GM23338 (cell line): ENCODE measurements around the gene CTNNA2. TPM values are rescaled to one million over a fixed set of nuclear protein-coding genes. Genes with fewer than 3 reads are reported as not detected.

Experiments used
- ATAC-seq: fragments of 200-7000 bp; cut with Tn5 transposase; 3 replicates; pipeline ENCODE4 v1.9.1; 2020
- DNase-seq: peaks from one replicate; pipeline ENCODE4 v3.0.0-alpha.2; 2015; ENCODE audit warnings: low spot score
- H2AFZ ChIP-seq: fragments of 200-600 bp; sonication (generic); 2 replicates; pipeline ENCODE4 v1.8.0; 2016; ENCODE audit warnings: antibody characterized with exemption, mild to moderate bottlenecking, moderate library complexity
- H3F3A ChIP-seq: fragments of 200-600 bp; sonication (generic); replicated peaks from 2 replicates; pipeline ENCODE4 v1.8.0; 2017; ENCODE audit warnings: antibody characterized with exemption, mixed run types, low read depth
- H3K27ac ChIP-seq: fragments of 200-600 bp; sonication (generic); 2 replicates; pipeline ENCODE4 v1.6.1; 2016; ENCODE audit warnings: low read depth
- H3K27me3 ChIP-seq: fragments of 200-600 bp; sonication (generic); 2 replicates; pipeline ENCODE4 v1.8.0; 2016; ENCODE audit warnings: mild to moderate bottlenecking, mixed run types, moderate library complexity; ENCODE audit not compliant: insufficient read depth
- H3K36me3 ChIP-seq: fragments of 200-600 bp; sonication (generic); 2 replicates; pipeline ENCODE4 v1.8.0; 2016; ENCODE audit warnings: mild to moderate bottlenecking; ENCODE audit not compliant: insufficient read depth
- H3K4me1 ChIP-seq: fragments of 200-600 bp; sonication (generic); 2 replicates; pipeline ENCODE4 v1.8.0; 2016; ENCODE audit warnings: mild to moderate bottlenecking, moderate library complexity; ENCODE audit not compliant: insufficient read depth
- H3K4me2 ChIP-seq: fragments of 200-600 bp; sonication (generic); 2 replicates; pipeline ENCODE4 v1.7.1; 2017; ENCODE audit warnings: mixed run types
- H3K4me3 ChIP-seq: fragments of 200-600 bp; sonication (generic); 2 replicates; pipeline ENCODE4 v1.6.1; 2016; ENCODE audit warnings: mixed run types
- H3K79me2 ChIP-seq: fragments of 200-600 bp; sonication (generic); replicated peaks from 2 replicates; pipeline ENCODE4 v1.8.0; 2017; ENCODE audit warnings: mild to moderate bottlenecking; ENCODE audit not compliant: insufficient read depth
- H3K9me2 ChIP-seq: fragments of 200-600 bp; sonication (generic); 2 replicates; pipeline ENCODE4 v1.8.0; 2017; ENCODE audit not compliant: insufficient read depth
- H4K20me1 ChIP-seq: fragments of 200-600 bp; sonication (generic); replicated peaks from 2 replicates; pipeline ENCODE4 v1.8.0; 2017; ENCODE audit warnings: mild to moderate bottlenecking; ENCODE audit not compliant: insufficient read depth
- H3K27ac Mint-ChIP-seq: 2 replicates; pipeline ENCODE4 v1.8.0; 2020; ENCODE audit warnings: inconsistent platforms, mild to moderate bottlenecking, moderate library complexity, mixed read lengths
- H3K27me3 Mint-ChIP-seq: 3 replicates; pipeline ENCODE4 v1.8.0; 2022; ENCODE audit warnings: low read depth, mild to moderate bottlenecking, moderate library complexity, mixed read lengths, inconsistent platforms; ENCODE audit not compliant: insufficient read depth, poor library complexity
- H3K36me3 Mint-ChIP-seq: 3 replicates; pipeline ENCODE4 v1.8.0; 2021; ENCODE audit warnings: low read depth, mild to moderate bottlenecking, inconsistent platforms, moderate library complexity, mixed read lengths
- H3K4me1 Mint-ChIP-seq: 3 replicates; pipeline ENCODE4 v1.8.0; 2020; ENCODE audit warnings: mild to moderate bottlenecking, inconsistent platforms, mixed read lengths
- H3K4me3 Mint-ChIP-seq: 3 replicates; pipeline ENCODE4 v1.8.0; 2021; ENCODE audit warnings: moderate library complexity, mild to moderate bottlenecking, inconsistent platforms, mixed read lengths
- H3K9me3 Mint-ChIP-seq: 3 replicates; pipeline ENCODE4 v1.8.0; 2020; ENCODE audit warnings: moderate library complexity, mild to moderate bottlenecking, inconsistent platforms, mixed read lengths
- CREB1 ChIP-seq: fragments of 250-450 bp; sonication (Bioruptor Pico); IDR thresholded peaks from 2 replicates; pipeline ENCODE4 v1.5.0; 2020; ENCODE audit warnings: low read depth, mild to moderate bottlenecking, moderate library complexity
- EZH2phosphoT487 ChIP-seq: fragments of 200-600 bp; sonication (generic); IDR thresholded peaks from one replicate; pipeline ENCODE4 v1.8.1; 2018; ENCODE audit warnings: antibody characterized with exemption; ENCODE audit not compliant: unreplicated experiment
- STAT1 ChIP-seq: IDR thresholded peaks from one replicate; pipeline ENCODE4 v1.6.1; 2016; ENCODE audit warnings: antibody characterized with exemption; ENCODE audit not compliant: unreplicated experiment
- ZNF114 ChIP-seq: fragments of 250-450 bp; sonication (Bioruptor Pico); IDR thresholded peaks from 2 replicates; pipeline ENCODE4 v1.5.0; 2020; ENCODE audit warnings: mild to moderate bottlenecking, moderate library complexity
- ZNF331 ChIP-seq: fragments of 250-450 bp; sonication (Bioruptor Pico); IDR thresholded peaks from 2 replicates; pipeline ENCODE4 v1.5.0; 2020; ENCODE audit warnings: low read depth, mild to moderate bottlenecking, moderate library complexity
- polyA plus RNA-seq: library from polyadenylated mRNA; unstranded; fragments of >200 nt; fragmentation: Nextera tagmentation; extraction: Ambion mirVana; gene quantifications from 2 replicates; pipeline ENCODE4 v1.2.1, GENCODE V29; 2016
- total RNA-seq: library from RNA; depleted of rRNA; stranded (reverse); fragments of >200 nt; shearing (Covaris generic); gene quantifications from 2 replicates; pipeline ENCODE4 v1.2.3, GENCODE V29; 2014
- TF ChIP-seq, protein P1 (sequence below): IDR thresholded peaks from 2 replicates; pipeline ENCODE4 v1.6.1; 2016; ENCODE audit warnings: antibody characterized with exemption
- TF ChIP-seq, protein P2 (sequence below): fragments of 250-450 bp; sonication (Bioruptor Pico); IDR thresholded peaks from 2 replicates; pipeline ENCODE4 v1.5.0; 2020; ENCODE audit warnings: mild to moderate bottlenecking, moderate library complexity
- TF ChIP-seq, protein P3 (sequence below): IDR thresholded peaks from one replicate; pipeline ENCODE4 v1.6.1; 2018; ENCODE audit warnings: antibody characterized with exemption; ENCODE audit not compliant: unreplicated experiment
- TF ChIP-seq, protein P4 (sequence below), 2 experiments: fragments of 200-600 bp in 1 of 2; sonication (generic) in 1 of 2; conservative IDR thresholded peaks; 2 replicates each; pipeline versions ENCODE4 v1.5.1 to v1.6.1; 2016 to 2017; ENCODE audit warnings: antibody characterized with exemption in 2 of 2, low read depth in 2 of 2, mild to moderate bottlenecking in 2 of 2, moderate library complexity in 1 of 2

The CTNNA2 gene
- total and polyA plus RNA-seq, 2 experiments from 2014 or later: 6.4 to 15.6 TPM

DNA sequence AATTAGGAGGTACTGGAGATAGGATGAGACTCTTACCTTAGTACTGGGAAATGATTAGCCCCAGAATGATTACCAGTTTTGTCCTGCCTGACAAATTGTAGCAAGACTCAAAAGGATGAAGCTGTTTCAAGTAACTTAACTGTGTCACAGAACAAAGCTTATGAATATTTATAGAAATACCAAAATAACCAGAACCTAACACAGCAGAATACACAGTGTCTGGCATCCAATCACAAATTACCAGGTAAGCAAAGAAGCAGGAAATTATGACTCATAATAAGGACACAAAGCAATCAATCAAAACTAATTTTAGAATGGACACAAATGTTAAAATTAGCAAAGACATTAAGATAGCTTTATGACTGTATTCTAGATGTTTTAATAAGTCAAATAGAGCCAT is 91.9 kb downstream of the CTNNA2 start:
- Histone ChIP-seq H3K79me2 (no peaks in the 10 kb centered on the region), H3K27me3 (no peaks in the 10 kb centered on the region), H3K4me3 (no peak overlapping the region), H3K36me3 (no peaks in the 10 kb centered on the region), H2AFZ (no peak overlapping the region), H3K4me2 (no peak overlapping the region), H3K9me2 (no peaks in the 10 kb centered on the region), H4K20me1 (no peaks in the 10 kb centered on the region), H3K27ac (no peak overlapping the region), H3K4me1 (no peaks in the 10 kb centered on the region), H3F3A (no peaks in the 10 kb centered on the region)
- H3K36me3 Mint-ChIP-seq: no peaks in the 10 kb centered on the region
- DNase-seq (no peak), ATAC-seq (no peak)
- H3K27ac Mint-ChIP-seq: no peak overlapping the region
- H3K4me1 Mint-ChIP-seq: no peaks in the 10 kb centered on the region
- H3K9me3 Mint-ChIP-seq: no peaks in the 10 kb centered on the region
- no peak overlapping the region for H3K4me3 Mint-ChIP-seq
- TF ChIP-seq ZNF331 (CRISPR knock-in tag) (no peak), STAT1 (no peak), EZH2phosphoT487 (no peak), ZNF114 (CRISPR knock-in tag) (no peak), CREB1 (CRISPR knock-in tag) (no peak)
- TF ChIP-seq, protein P1, sequence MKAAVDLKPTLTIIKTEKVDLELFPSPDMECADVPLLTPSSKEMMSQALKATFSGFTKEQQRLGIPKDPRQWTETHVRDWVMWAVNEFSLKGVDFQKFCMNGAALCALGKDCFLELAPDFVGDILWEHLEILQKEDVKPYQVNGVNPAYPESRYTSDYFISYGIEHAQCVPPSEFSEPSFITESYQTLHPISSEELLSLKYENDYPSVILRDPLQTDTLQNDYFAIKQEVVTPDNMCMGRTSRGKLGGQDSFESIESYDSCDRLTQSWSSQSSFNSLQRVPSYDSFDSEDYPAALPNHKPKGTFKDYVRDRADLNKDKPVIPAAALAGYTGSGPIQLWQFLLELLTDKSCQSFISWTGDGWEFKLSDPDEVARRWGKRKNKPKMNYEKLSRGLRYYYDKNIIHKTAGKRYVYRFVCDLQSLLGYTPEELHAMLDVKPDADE: no peak
- TF ChIP-seq, protein P2, sequence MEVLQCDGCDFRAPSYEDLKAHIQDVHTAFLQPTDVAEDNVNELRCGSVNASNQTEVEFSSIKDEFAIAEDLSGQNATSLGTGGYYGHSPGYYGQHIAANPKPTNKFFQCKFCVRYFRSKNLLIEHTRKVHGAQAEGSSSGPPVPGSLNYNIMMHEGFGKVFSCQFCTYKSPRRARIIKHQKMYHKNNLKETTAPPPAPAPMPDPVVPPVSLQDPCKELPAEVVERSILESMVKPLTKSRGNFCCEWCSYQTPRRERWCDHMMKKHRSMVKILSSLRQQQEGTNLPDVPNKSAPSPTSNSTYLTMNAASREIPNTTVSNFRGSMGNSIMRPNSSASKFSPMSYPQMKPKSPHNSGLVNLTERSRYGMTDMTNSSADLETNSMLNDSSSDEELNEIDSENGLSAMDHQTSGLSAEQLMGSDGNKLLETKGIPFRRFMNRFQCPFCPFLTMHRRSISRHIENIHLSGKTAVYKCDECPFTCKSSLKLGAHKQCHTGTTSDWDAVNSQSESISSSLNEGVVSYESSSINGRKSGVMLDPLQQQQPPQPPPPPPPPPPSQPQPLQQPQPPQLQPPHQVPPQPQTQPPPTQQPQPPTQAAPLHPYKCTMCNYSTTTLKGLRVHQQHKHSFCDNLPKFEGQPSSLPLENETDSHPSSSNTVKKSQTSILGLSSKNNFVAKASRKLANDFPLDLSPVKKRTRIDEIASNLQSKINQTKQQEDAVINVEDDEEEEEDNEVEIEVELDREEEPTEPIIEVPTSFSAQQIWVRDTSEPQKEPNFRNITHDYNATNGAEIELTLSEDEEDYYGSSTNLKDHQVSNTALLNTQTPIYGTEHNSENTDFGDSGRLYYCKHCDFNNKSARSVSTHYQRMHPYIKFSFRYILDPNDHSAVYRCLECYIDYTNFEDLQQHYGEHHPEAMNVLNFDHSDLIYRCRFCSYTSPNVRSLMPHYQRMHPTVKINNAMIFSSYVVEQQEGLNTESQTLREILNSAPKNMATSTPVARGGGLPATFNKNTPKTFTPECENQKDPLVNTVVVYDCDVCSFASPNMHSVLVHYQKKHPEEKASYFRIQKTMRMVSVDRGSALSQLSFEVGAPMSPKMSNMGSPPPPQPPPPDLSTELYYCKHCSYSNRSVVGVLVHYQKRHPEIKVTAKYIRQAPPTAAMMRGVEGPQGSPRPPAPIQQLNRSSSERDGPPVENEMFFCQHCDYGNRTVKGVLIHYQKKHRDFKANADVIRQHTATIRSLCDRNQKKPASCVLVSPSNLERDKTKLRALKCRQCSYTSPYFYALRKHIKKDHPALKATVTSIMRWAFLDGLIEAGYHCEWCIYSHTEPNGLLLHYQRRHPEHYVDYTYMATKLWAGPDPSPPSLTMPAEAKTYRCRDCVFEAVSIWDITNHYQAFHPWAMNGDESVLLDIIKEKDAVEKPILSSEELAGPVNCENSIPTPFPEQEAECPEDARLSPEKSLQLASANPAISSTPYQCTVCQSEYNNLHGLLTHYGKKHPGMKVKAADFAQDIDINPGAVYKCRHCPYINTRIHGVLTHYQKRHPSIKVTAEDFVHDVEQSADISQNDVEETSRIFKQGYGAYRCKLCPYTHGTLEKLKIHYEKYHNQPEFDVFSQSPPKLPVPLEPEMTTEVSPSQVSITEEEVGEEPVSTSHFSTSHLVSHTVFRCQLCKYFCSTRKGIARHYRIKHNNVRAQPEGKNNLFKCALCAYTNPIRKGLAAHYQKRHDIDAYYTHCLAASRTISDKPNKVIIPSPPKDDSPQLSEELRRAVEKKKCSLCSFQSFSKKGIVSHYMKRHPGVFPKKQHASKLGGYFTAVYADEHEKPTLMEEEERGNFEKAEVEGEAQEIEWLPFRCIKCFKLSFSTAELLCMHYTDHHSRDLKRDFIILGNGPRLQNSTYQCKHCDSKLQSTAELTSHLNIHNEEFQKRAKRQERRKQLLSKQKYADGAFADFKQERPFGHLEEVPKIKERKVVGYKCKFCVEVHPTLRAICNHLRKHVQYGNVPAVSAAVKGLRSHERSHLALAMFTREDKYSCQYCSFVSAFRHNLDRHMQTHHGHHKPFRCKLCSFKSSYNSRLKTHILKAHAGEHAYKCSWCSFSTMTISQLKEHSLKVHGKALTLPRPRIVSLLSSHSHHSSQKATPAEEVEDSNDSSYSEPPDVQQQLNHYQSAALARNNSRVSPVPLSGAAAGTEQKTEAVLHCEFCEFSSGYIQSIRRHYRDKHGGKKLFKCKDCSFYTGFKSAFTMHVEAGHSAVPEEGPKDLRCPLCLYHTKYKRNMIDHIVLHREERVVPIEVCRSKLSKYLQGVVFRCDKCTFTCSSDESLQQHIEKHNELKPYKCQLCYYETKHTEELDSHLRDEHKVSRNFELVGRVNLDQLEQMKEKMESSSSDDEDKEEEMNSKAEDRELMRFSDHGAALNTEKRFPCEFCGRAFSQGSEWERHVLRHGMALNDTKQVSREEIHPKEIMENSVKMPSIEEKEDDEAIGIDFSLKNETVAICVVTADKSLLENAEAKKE (CRISPR knock-in tag): no peak
- TF ChIP-seq, protein P3, sequence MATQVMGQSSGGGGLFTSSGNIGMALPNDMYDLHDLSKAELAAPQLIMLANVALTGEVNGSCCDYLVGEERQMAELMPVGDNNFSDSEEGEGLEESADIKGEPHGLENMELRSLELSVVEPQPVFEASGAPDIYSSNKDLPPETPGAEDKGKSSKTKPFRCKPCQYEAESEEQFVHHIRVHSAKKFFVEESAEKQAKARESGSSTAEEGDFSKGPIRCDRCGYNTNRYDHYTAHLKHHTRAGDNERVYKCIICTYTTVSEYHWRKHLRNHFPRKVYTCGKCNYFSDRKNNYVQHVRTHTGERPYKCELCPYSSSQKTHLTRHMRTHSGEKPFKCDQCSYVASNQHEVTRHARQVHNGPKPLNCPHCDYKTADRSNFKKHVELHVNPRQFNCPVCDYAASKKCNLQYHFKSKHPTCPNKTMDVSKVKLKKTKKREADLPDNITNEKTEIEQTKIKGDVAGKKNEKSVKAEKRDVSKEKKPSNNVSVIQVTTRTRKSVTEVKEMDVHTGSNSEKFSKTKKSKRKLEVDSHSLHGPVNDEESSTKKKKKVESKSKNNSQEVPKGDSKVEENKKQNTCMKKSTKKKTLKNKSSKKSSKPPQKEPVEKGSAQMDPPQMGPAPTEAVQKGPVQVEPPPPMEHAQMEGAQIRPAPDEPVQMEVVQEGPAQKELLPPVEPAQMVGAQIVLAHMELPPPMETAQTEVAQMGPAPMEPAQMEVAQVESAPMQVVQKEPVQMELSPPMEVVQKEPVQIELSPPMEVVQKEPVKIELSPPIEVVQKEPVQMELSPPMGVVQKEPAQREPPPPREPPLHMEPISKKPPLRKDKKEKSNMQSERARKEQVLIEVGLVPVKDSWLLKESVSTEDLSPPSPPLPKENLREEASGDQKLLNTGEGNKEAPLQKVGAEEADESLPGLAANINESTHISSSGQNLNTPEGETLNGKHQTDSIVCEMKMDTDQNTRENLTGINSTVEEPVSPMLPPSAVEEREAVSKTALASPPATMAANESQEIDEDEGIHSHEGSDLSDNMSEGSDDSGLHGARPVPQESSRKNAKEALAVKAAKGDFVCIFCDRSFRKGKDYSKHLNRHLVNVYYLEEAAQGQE: no peak
- TF ChIP-seq, protein P4, sequence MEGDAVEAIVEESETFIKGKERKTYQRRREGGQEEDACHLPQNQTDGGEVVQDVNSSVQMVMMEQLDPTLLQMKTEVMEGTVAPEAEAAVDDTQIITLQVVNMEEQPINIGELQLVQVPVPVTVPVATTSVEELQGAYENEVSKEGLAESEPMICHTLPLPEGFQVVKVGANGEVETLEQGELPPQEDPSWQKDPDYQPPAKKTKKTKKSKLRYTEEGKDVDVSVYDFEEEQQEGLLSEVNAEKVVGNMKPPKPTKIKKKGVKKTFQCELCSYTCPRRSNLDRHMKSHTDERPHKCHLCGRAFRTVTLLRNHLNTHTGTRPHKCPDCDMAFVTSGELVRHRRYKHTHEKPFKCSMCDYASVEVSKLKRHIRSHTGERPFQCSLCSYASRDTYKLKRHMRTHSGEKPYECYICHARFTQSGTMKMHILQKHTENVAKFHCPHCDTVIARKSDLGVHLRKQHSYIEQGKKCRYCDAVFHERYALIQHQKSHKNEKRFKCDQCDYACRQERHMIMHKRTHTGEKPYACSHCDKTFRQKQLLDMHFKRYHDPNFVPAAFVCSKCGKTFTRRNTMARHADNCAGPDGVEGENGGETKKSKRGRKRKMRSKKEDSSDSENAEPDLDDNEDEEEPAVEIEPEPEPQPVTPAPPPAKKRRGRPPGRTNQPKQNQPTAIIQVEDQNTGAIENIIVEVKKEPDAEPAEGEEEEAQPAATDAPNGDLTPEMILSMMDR (conservative IDR thresholded peaks at IDR 0.05; ENCODE audit: low read depth in 2 of 2): no peak
- no peaks in the 10 kb centered on the region for H3K27me3 Mint-ChIP-seq
